Liver (tissue), 3 donors: ENCODE measurements around the gene GPC3.

ENCODE experiments used
- GABPA ChIP-seq, 2 donors: IDR thresholded peaks in 1 of 2; conservative IDR thresholded peaks in 1 of 2; 2 replicates each; pipeline ENCODE4 v1.6.1; 2016; ENCODE audit warnings: antibody characterized with exemption in 2 of 2, mild to moderate bottlenecking in 1 of 2, moderate library complexity in 1 of 2
- HNF4G ChIP-seq: IDR thresholded peaks from 2 replicates; pipeline ENCODE4 v1.6.1; 2016; ENCODE audit warnings: antibody characterized with exemption
- RAD21 ChIP-seq, 2 donors: IDR thresholded peaks; 2 replicates each; pipeline ENCODE4 v1.6.1; 2016; ENCODE audit warnings: antibody characterized with exemption in 2 of 2, mild to moderate bottlenecking in 2 of 2
- REST ChIP-seq: IDR thresholded peaks from 2 replicates; pipeline ENCODE4 v1.6.1; 2016; ENCODE audit warnings: antibody characterized with exemption, mild to moderate bottlenecking
- TAF1 ChIP-seq: conservative IDR thresholded peaks from 2 replicates; pipeline ENCODE4 v1.6.1; 2016; ENCODE audit warnings: antibody characterized with exemption, mild to moderate bottlenecking
- YY1 ChIP-seq: IDR thresholded peaks from 2 replicates; pipeline ENCODE4 v1.6.1; 2016; ENCODE audit warnings: antibody characterized with exemption, mild to moderate bottlenecking
- TF ChIP-seq, protein P1 (sequence below): fragments of 150-350 bp; IDR thresholded peaks from 2 replicates; pipeline ENCODE4 v1.5.1; 2017; ENCODE audit warnings: improper control_type of control experiment, low read depth, low read length; ENCODE audit not compliant: missing input control
- TF ChIP-seq, protein P2 (sequence below): IDR thresholded peaks from 2 replicates; pipeline ENCODE4 v1.6.1; 2016; ENCODE audit warnings: antibody characterized with exemption
- donor health status: healthy.
- donor health status: healthy.

DNA sequence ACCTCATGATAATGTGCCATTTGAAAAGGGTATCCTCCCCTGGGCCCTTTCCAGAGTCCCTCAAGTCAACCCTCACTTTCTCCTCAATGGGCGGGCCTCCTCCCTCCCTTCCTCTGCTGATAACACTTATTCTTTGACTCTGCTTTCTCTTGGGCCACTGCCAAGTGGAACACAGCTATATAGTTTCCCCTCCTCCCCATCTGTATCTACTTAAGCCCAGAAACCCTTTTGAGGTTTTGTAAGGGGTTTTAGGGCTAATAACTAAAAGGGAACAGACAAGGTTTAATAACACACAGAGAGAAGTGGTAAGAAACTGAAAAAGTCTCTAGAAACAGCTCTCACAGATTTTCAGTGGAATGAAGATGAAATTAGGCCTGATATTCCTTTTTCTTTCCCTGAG is 116.7 kb downstream of the GPC3 start:
- TF ChIP-seq, protein P1, sequence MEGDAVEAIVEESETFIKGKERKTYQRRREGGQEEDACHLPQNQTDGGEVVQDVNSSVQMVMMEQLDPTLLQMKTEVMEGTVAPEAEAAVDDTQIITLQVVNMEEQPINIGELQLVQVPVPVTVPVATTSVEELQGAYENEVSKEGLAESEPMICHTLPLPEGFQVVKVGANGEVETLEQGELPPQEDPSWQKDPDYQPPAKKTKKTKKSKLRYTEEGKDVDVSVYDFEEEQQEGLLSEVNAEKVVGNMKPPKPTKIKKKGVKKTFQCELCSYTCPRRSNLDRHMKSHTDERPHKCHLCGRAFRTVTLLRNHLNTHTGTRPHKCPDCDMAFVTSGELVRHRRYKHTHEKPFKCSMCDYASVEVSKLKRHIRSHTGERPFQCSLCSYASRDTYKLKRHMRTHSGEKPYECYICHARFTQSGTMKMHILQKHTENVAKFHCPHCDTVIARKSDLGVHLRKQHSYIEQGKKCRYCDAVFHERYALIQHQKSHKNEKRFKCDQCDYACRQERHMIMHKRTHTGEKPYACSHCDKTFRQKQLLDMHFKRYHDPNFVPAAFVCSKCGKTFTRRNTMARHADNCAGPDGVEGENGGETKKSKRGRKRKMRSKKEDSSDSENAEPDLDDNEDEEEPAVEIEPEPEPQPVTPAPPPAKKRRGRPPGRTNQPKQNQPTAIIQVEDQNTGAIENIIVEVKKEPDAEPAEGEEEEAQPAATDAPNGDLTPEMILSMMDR = no peak
- TF ChIP-seq GABPA (IDR thresholded peaks at IDR 0.05 in 1 of 2, conservative IDR thresholded peaks at IDR 0.05 in 1 of 2) = no peak
- no peak for TF ChIP-seq TAF1
- TF ChIP-seq, protein P2, sequence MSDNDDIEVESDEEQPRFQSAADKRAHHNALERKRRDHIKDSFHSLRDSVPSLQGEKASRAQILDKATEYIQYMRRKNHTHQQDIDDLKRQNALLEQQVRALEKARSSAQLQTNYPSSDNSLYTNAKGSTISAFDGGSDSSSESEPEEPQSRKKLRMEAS = no peak
- no peak for TF ChIP-seq RAD21 (IDR thresholded peaks at IDR 0.05)
- no peak for TF ChIP-seq YY1
- TF ChIP-seq REST = no peak
- no peak for TF ChIP-seq HNF4G
